WTC11 (cell line): Measurements from ENCODE around the gene CD247. TPM values are rescaled to one million over a fixed set of nuclear protein-coding genes. Genes with fewer than 3 reads are reported as not detected.

Source experiments
- ATAC-seq: fragments of 200-7000 bp; cut with Tn5 transposase; 2 replicates; pipeline ENCODE4 v1.10.0; 2021; ENCODE audit warnings: mild to moderate bottlenecking, moderate library complexity
- CTCF ChIA-PET: fragments of 300-600 bp; sonication (Branson Sonifier 250); formaldehyde crosslinking; loops from one replicate; lab custom pipeline; 2021; ENCODE audit warnings: antibody characterized with exemption; lab: Charles Lee
- POLR2A ChIA-PET: fragments of 350-600 bp; sonication (Branson Sonifier 250); formaldehyde crosslinking; loops from one replicate; lab custom pipeline; 2021; ENCODE audit warnings: antibody characterized with exemption; lab: Charles Lee
- DNase-seq: peaks from one replicate; pipeline ENCODE4 v3.0.0; 2021; ENCODE audit warnings: low spot score
- H3K27ac Mint-ChIP-seq: 2 replicates; pipeline ENCODE4 v1.8.0; 2021; ENCODE audit warnings: mixed read lengths
- H3K27me3 Mint-ChIP-seq: 2 replicates; pipeline ENCODE4 v1.8.0; 2021; ENCODE audit warnings: low read depth, mild to moderate bottlenecking, moderate library complexity, mixed read lengths
- H3K36me3 Mint-ChIP-seq: 2 replicates; pipeline ENCODE4 v1.8.0; 2021; ENCODE audit warnings: mixed read lengths
- H3K4me1 Mint-ChIP-seq: 2 replicates; pipeline ENCODE4 v1.8.0; 2022; ENCODE audit warnings: mixed read lengths
- H3K4me3 Mint-ChIP-seq: 2 replicates; pipeline ENCODE4 v1.8.0; 2021; ENCODE audit warnings: mild to moderate bottlenecking, moderate library complexity, mixed read lengths
- H3K9me3 Mint-ChIP-seq: 2 replicates; pipeline ENCODE4 v1.8.0; 2021; ENCODE audit warnings: mixed read lengths
- CBFB ChIP-seq: sonication (generic); formaldehyde crosslinking; IDR thresholded peaks from 2 replicates; pipeline ENCODE4 v1.8.1; 2022; ENCODE audit warnings: mild to moderate bottlenecking, low read depth, missing genetic modification reagents
- CREM ChIP-seq: sonication (generic); formaldehyde crosslinking; IDR thresholded peaks from 2 replicates; pipeline ENCODE4 v1.8.1; 2022; ENCODE audit warnings: mild to moderate bottlenecking, missing genetic modification reagents, moderate library complexity
- ELF4 ChIP-seq: sonication (generic); formaldehyde crosslinking; IDR thresholded peaks from 2 replicates; pipeline ENCODE4 v1.8.1; 2022; ENCODE audit warnings: low read depth, mild to moderate bottlenecking, moderate library complexity, missing genetic modification reagents
- EMX1 ChIP-seq: fragments of 250-450 bp; sonication (Bioruptor Pico); IDR thresholded peaks from 2 replicates; pipeline ENCODE4 v1.8.0; 2021; ENCODE audit warnings: mild to moderate bottlenecking
- FOXP1 ChIP-seq: sonication (generic); formaldehyde crosslinking; IDR thresholded peaks from 2 replicates; pipeline ENCODE4 v1.8.0; 2022; ENCODE audit warnings: missing genetic modification reagents, mild to moderate bottlenecking, moderate library complexity, borderline replicate concordance
- GTF2I ChIP-seq: fragments of 250-450 bp; sonication (Bioruptor Pico); conservative IDR thresholded peaks from 2 replicates; pipeline ENCODE4 v1.4.0; 2021; ENCODE audit warnings: mild to moderate bottlenecking
- JAZF1 ChIP-seq: fragments of 250-450 bp; sonication (Bioruptor Pico); IDR thresholded peaks from 2 replicates; pipeline ENCODE4 v1.9.0; 2021; ENCODE audit warnings: moderate library complexity, mild to moderate bottlenecking, inconsistent platforms
- NFE2L1 ChIP-seq: sonication (generic); formaldehyde crosslinking; IDR thresholded peaks from 2 replicates; pipeline ENCODE4 v1.8.1; 2023; ENCODE audit warnings: missing genetic modification reagents
- PRRX2 ChIP-seq: fragments of 250-450 bp; sonication (Bioruptor Pico); IDR thresholded peaks from 2 replicates; pipeline ENCODE4 v1.8.0; 2021; ENCODE audit warnings: mild to moderate bottlenecking
- RORB ChIP-seq: fragments of 250-450 bp; sonication (Bioruptor Pico); IDR thresholded peaks from 2 replicates; pipeline ENCODE4 v1.9.0; 2021; ENCODE audit warnings: mild to moderate bottlenecking
- total RNA-seq: library from RNA; stranded (reverse); gene quantifications from 3 replicates; pipeline ENCODE4 v1.2.3, GENCODE V29; 2021
- TF ChIP-seq, protein P1 (sequence below): sonication (generic); formaldehyde crosslinking; conservative IDR thresholded peaks from 2 replicates; pipeline ENCODE4 v1.8.1; 2022; ENCODE audit warnings: mild to moderate bottlenecking, missing genetic modification reagents
- TF ChIP-seq, protein P2 (sequence below): sonication (generic); formaldehyde crosslinking; IDR thresholded peaks from 2 replicates; pipeline ENCODE4 v1.8.1; 2022; ENCODE audit warnings: mild to moderate bottlenecking, missing genetic modification reagents, moderate library complexity, borderline replicate concordance
- TF ChIP-seq, protein P3 (sequence below): fragments of 250-450 bp; sonication (Bioruptor Pico); IDR thresholded peaks from 2 replicates; pipeline ENCODE4 v1.9.0; 2021; ENCODE audit warnings: mild to moderate bottlenecking
- TF ChIP-seq, protein P4 (sequence below): sonication (generic); formaldehyde crosslinking; IDR thresholded peaks from 2 replicates; pipeline ENCODE4 v1.8.0; 2022; ENCODE audit warnings: mild to moderate bottlenecking, missing genetic modification reagents
- TF ChIP-seq, protein P5 (sequence below): sonication (generic); formaldehyde crosslinking; IDR thresholded peaks from 2 replicates; pipeline ENCODE4 v1.8.1; 2023; ENCODE audit warnings: mild to moderate bottlenecking, missing genetic modification reagents, borderline replicate concordance
- TF ChIP-seq, protein P6 (sequence below): fragments of 250-450 bp; sonication (Bioruptor Pico); IDR thresholded peaks from 2 replicates; pipeline ENCODE4 v2.1.2; 2022; ENCODE audit warnings: mild to moderate bottlenecking, moderate library complexity

CD247 gene
- total RNA-seq, 1 experiment from 2014 or later: 1.8 TPM

DNA sequence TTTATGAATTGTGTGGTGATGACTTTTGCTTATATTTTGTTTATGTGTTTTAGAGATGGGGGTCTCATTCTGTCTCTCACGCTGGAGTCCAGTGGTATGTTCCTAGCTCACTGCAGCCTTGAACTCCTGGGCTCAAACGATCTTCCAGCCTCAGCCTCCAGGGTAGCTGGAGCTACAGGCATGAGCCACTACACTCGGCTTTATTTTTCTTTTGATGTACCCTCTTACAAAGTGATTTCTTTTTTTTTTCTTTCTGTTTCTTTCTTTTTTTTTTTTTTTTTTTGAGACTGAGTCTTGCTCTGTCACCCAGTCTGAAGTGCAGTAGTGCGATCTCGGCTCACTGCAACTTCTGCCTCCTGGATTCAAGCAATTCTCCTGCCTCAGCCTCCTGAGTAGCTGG lies 46.8 kb downstream of the CD247 start (continued):
- TF ChIP-seq, protein P1, sequence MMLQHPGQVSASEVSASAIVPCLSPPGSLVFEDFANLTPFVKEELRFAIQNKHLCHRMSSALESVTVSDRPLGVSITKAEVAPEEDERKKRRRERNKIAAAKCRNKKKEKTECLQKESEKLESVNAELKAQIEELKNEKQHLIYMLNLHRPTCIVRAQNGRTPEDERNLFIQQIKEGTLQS (CRISPR knock-in tag): no peak
- TF ChIP-seq, protein P2, sequence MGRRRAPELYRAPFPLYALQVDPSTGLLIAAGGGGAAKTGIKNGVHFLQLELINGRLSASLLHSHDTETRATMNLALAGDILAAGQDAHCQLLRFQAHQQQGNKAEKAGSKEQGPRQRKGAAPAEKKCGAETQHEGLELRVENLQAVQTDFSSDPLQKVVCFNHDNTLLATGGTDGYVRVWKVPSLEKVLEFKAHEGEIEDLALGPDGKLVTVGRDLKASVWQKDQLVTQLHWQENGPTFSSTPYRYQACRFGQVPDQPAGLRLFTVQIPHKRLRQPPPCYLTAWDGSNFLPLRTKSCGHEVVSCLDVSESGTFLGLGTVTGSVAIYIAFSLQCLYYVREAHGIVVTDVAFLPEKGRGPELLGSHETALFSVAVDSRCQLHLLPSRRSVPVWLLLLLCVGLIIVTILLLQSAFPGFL (CRISPR knock-in tag): no peak
- TF ChIP-seq, protein P3, sequence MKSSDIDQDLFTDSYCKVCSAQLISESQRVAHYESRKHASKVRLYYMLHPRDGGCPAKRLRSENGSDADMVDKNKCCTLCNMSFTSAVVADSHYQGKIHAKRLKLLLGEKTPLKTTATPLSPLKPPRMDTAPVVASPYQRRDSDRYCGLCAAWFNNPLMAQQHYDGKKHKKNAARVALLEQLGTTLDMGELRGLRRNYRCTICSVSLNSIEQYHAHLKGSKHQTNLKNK (CRISPR knock-in tag): no peak
- no peak for TF ChIP-seq GTF2I (CRISPR knock-in tag)
- TF ChIP-seq, protein P4, sequence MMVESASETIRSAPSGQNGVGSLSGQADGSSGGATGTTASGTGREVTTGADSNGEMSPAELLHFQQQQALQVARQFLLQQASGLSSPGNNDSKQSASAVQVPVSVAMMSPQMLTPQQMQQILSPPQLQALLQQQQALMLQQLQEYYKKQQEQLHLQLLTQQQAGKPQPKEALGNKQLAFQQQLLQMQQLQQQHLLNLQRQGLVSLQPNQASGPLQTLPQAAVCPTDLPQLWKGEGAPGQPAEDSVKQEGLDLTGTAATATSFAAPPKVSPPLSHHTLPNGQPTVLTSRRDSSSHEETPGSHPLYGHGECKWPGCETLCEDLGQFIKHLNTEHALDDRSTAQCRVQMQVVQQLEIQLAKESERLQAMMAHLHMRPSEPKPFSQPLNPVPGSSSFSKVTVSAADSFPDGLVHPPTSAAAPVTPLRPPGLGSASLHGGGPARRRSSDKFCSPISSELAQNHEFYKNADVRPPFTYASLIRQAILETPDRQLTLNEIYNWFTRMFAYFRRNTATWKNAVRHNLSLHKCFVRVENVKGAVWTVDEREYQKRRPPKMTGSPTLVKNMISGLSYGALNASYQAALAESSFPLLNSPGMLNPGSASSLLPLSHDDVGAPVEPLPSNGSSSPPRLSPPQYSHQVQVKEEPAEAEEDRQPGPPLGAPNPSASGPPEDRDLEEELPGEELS (CRISPR knock-in tag): no peak

DNA sequence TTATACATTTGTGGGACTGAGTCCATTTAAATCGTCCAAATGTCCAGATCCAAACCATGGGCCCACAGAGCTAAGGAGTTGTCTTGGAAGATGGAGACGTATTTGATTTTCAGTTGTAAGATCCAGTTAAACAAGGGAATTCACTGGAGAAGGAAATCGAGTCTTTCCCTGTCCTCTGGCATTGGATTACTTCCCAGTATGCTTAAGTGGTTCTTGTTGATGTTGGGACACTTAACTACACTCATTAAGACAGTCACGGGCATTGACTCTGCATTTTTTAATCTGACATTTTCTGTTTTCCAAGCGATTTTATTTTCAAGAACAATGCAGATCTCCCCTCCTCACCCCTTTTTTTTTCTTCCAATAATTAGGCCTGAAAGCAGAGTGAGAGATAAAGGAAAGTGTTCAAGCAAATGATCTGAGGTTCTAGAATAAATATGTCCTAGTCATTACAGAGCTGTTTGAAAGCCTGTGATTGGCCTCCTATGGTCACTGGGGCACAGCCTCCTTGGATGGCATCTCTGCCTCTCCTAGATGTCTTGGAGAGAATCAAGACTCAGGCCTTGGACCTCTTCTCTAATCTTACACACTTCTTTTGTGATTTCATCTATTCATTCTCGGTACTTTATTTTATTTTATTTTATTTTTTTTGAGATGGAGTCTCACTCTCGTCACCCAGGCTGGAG lies 48.9 kb downstream of the CD247 start:
- ChIA-PET CTCF (interaction anchor here (0.7 to 1.5 kb wide), 3 partner anchors 11 to 71 kb away, joined by 3 to 5 read pairs (median 3); no protein-coding TSS in a partner anchor), POLR2A (no interaction called here)
- TF ChIP-seq, protein P1 (CRISPR knock-in tag): no peak
- TF ChIP-seq CBFB (CRISPR knock-in tag) (no peak), ELF4 (CRISPR knock-in tag) (no peak), NFE2L1 (CRISPR knock-in tag) (no peak), FOXP1 (no peak), PRRX2 (CRISPR knock-in tag) (no peak), RORB (CRISPR knock-in tag) (no peak), EMX1 (CRISPR knock-in tag) (no peak), CREM (CRISPR knock-in tag) (no peak), JAZF1 (CRISPR knock-in tag) (no peak)
- TF ChIP-seq, protein P5, sequence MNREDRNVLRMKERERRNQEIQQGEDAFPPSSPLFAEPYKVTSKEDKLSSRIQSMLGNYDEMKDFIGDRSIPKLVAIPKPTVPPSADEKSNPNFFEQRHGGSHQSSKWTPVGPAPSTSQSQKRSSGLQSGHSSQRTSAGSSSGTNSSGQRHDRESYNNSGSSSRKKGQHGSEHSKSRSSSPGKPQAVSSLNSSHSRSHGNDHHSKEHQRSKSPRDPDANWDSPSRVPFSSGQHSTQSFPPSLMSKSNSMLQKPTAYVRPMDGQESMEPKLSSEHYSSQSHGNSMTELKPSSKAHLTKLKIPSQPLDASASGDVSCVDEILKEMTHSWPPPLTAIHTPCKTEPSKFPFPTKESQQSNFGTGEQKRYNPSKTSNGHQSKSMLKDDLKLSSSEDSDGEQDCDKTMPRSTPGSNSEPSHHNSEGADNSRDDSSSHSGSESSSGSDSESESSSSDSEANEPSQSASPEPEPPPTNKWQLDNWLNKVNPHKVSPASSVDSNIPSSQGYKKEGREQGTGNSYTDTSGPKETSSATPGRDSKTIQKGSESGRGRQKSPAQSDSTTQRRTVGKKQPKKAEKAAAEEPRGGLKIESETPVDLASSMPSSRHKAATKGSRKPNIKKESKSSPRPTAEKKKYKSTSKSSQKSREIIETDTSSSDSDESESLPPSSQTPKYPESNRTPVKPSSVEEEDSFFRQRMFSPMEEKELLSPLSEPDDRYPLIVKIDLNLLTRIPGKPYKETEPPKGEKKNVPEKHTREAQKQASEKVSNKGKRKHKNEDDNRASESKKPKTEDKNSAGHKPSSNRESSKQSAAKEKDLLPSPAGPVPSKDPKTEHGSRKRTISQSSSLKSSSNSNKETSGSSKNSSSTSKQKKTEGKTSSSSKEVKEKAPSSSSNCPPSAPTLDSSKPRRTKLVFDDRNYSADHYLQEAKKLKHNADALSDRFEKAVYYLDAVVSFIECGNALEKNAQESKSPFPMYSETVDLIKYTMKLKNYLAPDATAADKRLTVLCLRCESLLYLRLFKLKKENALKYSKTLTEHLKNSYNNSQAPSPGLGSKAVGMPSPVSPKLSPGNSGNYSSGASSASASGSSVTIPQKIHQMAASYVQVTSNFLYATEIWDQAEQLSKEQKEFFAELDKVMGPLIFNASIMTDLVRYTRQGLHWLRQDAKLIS: no peak
- TF ChIP-seq, protein P4 (CRISPR knock-in tag): no peak
- TF ChIP-seq, protein P6, sequence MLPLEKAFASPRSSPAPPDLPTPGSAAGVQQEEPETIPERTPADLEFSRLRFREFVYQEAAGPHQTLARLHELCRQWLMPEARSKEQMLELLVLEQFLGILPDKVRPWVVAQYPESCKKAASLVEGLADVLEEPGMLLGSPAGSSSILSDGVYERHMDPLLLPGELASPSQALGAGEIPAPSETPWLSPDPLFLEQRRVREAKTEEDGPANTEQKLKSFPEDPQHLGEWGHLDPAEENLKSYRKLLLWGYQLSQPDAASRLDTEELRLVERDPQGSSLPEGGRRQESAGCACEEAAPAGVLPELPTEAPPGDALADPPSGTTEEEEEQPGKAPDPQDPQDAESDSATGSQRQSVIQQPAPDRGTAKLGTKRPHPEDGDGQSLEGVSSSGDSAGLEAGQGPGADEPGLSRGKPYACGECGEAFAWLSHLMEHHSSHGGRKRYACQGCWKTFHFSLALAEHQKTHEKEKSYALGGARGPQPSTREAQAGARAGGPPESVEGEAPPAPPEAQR (CRISPR knock-in tag): no peak
- TF ChIP-seq, protein P2 (CRISPR knock-in tag): no peak
- no peaks in the 10 kb centered on the region for H3K9me3 Mint-ChIP-seq
- DNase-seq (no peak), ATAC-seq (no peak)
- no peak overlapping the region for H3K4me3 Mint-ChIP-seq
- no peak overlapping the region for H3K27ac Mint-ChIP-seq
- no peaks in the 10 kb centered on the region for H3K36me3 Mint-ChIP-seq
- no peaks in the 10 kb centered on the region for H3K27me3 Mint-ChIP-seq
- peaks cover 37% of the 10 kb centered on the region for H3K4me1 Mint-ChIP-seq
